Uterus (tissue), 2 donors: ENCODE results near the gene WNT6.

Experiments used
- POLR2A ChIP-seq, 2 donors: fragments of 450-650 bp; IDR thresholded peaks; one replicate each; pipeline ENCODE4 v1.6.1; 2016; ENCODE audit warnings: antibody characterized with exemption in 2 of 2, mild to moderate bottlenecking in 1 of 2, moderate library complexity in 1 of 2
- TF ChIP-seq, protein P1 (sequence below), 4 experiments: fragments of 200-600 bp in 2 of 4; fragments of 450-650 bp in 2 of 4; sonication (generic) in 2 of 4; IDR thresholded peaks; one replicate each; pipeline ENCODE4 v1.5.1; 2016 to 2019; ENCODE audit warnings: antibody characterized with exemption in 4 of 4, mild to moderate bottlenecking in 2 of 4, moderate library complexity in 1 of 4

DNA sequence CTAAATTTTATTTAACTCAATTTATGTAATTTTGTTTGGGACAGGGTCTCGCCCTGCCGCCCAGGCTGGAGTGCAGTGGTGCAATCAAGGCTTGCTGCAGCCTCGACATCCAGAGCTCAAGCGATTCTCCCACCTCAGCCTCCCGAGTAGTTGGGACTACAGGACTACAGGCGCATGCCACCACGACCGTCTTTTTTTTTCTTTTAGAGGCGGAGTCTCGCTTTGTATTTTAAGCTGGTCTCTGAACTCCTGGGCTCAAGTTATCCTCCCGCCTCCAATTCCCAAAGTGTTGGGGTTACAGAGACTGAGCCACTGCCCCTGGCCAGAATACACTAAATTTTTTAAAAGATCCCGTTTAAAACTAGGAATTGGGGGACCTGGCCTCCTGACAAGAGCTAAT lies 39.5 kb downstream of the WNT6 start:
- TF ChIP-seq, protein P1, sequence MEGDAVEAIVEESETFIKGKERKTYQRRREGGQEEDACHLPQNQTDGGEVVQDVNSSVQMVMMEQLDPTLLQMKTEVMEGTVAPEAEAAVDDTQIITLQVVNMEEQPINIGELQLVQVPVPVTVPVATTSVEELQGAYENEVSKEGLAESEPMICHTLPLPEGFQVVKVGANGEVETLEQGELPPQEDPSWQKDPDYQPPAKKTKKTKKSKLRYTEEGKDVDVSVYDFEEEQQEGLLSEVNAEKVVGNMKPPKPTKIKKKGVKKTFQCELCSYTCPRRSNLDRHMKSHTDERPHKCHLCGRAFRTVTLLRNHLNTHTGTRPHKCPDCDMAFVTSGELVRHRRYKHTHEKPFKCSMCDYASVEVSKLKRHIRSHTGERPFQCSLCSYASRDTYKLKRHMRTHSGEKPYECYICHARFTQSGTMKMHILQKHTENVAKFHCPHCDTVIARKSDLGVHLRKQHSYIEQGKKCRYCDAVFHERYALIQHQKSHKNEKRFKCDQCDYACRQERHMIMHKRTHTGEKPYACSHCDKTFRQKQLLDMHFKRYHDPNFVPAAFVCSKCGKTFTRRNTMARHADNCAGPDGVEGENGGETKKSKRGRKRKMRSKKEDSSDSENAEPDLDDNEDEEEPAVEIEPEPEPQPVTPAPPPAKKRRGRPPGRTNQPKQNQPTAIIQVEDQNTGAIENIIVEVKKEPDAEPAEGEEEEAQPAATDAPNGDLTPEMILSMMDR (IDR thresholded peaks at IDR 0.05) = no peak
- no peak for TF ChIP-seq POLR2A (IDR thresholded peaks at IDR 0.05)
